ENCODE measurements around the gene CYP27B1. TPM values are rescaled to one million over a fixed set of nuclear protein-coding genes. Genes with fewer than 3 reads are reported as not detected.
A peak's percentile ranks its signal among the peaks of the same experiment; 100 is the strongest.

The CYP27B1 gene
- total RNA-seq, 2 donors from 2014 or later, result 0.28 to 0.33 TPM

DNA sequence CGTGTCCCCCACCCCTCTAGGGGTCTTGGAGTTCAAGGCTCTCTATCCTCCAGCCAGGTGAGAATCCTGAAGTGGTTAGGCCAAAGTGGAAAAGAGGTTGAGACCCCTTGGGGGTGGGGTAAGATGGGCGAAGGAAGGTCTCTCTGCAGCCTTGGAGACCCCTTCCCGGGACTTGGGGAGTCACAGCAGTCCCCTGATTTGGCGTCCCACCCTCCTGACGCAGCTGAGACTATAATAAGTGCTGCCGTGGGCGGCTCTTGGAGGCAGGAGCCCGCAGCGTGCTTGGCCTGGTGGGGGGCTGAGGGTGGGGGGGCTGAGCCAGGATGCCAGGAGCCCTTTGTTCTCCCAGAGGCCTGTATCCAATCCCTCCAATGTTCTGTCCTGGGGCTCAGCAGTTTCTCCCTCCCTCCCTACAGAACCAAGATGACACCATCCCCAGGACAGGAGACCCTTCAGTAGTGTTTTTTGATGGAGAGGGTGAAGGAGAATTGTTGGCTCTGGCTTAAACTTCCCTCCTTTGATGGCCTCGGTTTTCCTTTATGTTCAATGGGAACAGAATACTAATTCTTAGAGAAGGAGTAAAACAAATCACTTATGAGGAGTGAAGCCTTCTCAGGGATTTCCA is 26.9 kb downstream of the CYP27B1 start:
- H3K4me1 ChIP-seq, result peaks cover 0 to 48% of the 10 kb centered on the region in 2 donors
- H3K27ac ChIP-seq, result no peak overlapping the region
- DNase-seq (ENCODE audit: low spot score), result no peak
- TF ChIP-seq, protein P1, sequence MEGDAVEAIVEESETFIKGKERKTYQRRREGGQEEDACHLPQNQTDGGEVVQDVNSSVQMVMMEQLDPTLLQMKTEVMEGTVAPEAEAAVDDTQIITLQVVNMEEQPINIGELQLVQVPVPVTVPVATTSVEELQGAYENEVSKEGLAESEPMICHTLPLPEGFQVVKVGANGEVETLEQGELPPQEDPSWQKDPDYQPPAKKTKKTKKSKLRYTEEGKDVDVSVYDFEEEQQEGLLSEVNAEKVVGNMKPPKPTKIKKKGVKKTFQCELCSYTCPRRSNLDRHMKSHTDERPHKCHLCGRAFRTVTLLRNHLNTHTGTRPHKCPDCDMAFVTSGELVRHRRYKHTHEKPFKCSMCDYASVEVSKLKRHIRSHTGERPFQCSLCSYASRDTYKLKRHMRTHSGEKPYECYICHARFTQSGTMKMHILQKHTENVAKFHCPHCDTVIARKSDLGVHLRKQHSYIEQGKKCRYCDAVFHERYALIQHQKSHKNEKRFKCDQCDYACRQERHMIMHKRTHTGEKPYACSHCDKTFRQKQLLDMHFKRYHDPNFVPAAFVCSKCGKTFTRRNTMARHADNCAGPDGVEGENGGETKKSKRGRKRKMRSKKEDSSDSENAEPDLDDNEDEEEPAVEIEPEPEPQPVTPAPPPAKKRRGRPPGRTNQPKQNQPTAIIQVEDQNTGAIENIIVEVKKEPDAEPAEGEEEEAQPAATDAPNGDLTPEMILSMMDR (IDR thresholded peaks at IDR 0.05), result no peak
- no peak overlapping the region for H3K4me3 ChIP-seq
- H3K9me3 ChIP-seq, result no peaks in the 10 kb centered on the region
- H3K36me3 ChIP-seq, result no peaks in the 10 kb centered on the region
- H3K27me3 ChIP-seq, result peaks cover 16 to 29% of the 10 kb centered on the region in 2 donors

DNA sequence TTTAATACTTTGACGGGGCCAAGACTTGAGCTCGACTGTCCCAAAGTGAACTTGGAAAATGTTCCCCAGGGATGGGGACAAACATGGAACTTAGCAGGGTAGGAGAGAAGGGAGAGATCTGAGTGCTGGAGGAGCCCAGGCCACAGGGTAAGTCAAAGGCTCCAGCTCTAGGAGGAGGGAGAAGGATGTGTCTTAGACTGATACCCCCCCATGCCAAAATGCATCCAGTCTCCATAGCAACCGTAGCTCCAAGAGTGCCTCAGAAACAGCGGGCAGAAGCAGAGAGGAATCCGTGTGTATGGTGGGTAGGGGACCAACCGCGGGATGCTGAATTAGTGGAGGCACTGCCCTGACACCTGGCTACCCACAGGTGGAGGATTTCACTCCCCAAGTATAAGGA is 27.5 kb downstream of the CYP27B1 start:
- Histone ChIP-seq H3K27me3 (peaks cover 16 to 29% of the 10 kb centered on the region in 2 donors), H3K4me1 (peaks cover 0 to 47% of the 10 kb centered on the region in 2 donors), H3K27ac (no peak overlapping the region), H3K9me3 (no peaks in the 10 kb centered on the region), H3K4me3 (no peak overlapping the region), H3K36me3 (no peaks in the 10 kb centered on the region)
- TF ChIP-seq, protein P1 (IDR thresholded peaks at IDR 0.05), result no peak
- no peak for DNase-seq (ENCODE audit: low spot score)

DNA sequence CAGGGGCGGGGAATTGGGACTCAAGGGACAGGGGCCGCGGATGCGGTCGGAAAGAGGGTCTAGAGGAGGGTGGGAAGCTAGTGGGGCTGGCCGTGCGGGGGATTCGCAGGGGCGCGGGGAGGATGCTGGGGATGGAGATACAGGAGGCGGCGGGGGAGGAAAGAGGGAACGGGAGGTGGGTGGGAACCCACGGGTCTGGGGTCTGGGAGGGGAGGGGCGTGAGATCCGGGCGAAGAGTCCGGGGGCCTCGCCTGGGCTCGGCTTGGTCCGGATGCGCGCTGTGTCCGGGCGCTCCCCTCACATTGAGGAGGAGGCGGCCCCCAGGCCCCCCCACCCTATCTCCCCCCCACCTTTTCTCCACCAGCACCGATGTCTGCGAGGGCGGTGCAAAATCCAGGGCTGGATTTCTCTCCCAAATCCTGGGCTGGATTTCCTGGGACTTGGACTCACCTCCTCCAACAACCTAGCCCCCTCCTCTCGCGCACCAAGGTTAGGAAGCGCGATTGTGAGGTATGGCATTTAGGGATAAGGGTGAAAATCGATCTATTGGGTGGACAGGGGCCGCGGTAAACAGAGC is 28.1 kb downstream of the CYP27B1 start, which contains the start of gene AGAP2:
AGAP2 (minus strand) TSS at position 82 of the 577 bp plus-strand sequence. CDS start 496 bp downstream, outside the sequence.
- Histone ChIP-seq H3K4me3 (peak within 1 kb of the TSS; percentile 34 to 49), H3K4me1 (peaks cover 0 to 41% of the 10 kb centered on the region in 2 donors), H3K27ac (peak within 1 kb of the TSS; percentile 23 to 33), H3K9me3 (no peaks in the 10 kb centered on the region), H3K36me3 (no peaks in the 10 kb centered on the region), H3K27me3 (peaks cover 16 to 29% of the 10 kb centered on the region in 2 donors)
- TF ChIP-seq, protein P1 (IDR thresholded peaks at IDR 0.05), result no peak
- no peak for DNase-seq (ENCODE audit: low spot score)

DNA sequence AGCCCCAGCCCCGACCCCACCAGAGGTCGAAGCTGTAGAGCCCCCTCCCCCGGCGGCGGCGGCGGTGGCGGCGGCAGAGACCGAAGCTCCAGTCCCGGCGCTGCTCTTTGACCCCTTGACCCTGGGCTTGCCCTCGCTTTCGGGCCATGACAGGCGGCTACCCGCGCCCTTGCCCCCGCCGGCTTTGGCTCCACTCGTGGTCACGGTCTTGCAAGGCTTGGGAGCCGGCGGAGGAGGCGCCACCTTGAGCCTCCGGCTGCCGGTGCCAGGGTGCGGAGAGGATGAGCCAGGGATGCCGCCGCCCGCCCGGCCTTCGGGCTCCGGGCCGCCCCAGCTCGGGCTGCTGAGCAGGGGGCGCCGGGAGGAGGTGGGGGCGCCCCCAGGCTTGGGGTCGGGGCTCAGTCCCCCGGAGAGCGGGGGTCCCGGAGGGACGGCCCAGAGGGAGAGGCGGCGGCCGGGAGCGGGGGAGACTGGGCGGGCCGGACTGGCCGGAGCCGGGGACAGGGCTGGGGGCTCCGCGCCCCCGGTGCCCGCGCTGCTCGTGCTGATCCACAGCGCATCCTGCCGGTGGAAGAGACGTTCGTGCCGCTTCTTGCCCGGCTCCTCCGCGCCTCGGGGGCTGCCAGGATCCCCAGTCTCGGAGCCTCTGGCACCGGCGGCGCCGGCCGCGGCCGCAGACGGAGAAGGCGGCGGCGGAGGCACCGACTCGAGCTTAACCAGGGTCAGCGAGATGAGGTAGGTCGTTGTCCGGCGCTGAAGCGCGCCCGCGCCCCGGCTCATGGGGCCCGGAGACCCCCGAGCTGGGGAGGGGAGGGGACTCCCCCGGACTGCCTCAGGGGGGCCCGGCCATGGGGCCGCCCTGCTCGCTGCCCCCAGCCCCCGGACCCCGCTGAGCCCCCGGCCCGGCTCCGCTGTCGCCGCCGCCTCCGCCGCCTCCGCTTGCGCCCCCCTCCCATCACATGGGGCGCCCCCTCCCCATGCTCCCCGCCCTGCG is 29.1 kb downstream of the CYP27B1 start:
- DNase-seq (ENCODE audit: low spot score), result no peak
- Histone ChIP-seq H3K9me3 (no peaks in the 10 kb centered on the region), H3K36me3 (no peaks in the 10 kb centered on the region), H3K4me1 (peaks cover 0 to 41% of the 10 kb centered on the region in 2 donors), H3K27ac (peak overlapping the region; percentile 23 to 33), H3K4me3 (peak overlapping the region; percentile 34 to 49), H3K27me3 (peaks cover 16 to 29% of the 10 kb centered on the region in 2 donors)
- TF ChIP-seq, protein P1 (IDR thresholded peaks at IDR 0.05), result peak in 1 of 2 donors; percentile 49

DNA sequence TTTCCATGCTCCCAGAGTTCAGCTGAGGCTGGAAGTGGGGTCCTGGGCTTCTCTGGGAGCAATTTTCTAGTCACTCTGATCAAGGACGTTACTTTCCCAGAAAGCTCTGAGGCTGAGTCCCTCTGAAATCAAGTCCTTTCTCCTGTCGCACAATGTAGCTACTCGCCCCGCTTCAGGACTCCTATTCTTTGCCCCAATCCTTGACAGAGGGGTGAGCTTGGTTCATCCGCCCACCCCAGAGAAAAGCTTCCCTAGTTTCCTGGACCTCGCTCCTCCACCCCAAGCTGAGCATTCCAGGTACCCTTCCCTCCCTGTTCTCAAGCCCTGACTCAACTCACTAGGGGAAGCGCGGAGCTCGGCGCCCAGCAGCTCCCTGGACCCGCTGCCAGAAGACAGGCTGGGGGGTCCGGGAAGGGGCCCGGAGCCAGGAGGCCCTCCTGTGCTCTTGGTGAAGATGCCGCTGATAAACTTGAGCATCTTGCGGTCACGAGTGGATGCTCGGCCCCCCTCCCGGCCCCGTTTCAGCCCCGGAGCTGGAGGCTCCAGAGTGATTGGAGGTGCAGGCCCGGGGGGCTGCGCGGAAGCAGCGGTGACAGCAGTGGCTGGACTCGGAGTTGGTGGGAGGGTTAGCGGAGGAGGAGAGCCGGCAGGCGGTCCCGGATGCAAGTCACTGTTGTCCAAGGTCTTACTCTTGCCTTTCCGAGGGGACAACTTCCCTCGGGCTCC is 30.0 kb downstream of the CYP27B1 start:
- H3K9me3 ChIP-seq, result no peaks in the 10 kb centered on the region
- H3K4me3 ChIP-seq, result peak overlapping the region in 1 of 2 donors; percentile 49
- H3K27me3 ChIP-seq, result peaks cover 16 to 29% of the 10 kb centered on the region in 2 donors
- peaks cover 0 to 41% of the 10 kb centered on the region in 2 donors for H3K4me1 ChIP-seq
- peak overlapping the region in 1 of 2 donors; percentile 23 for H3K27ac ChIP-seq
- no peak for DNase-seq (ENCODE audit: low spot score)
- TF ChIP-seq, protein P1 (IDR thresholded peaks at IDR 0.05), result no peak
- H3K36me3 ChIP-seq, result no peaks in the 10 kb centered on the region
